K562 (cell line): ENCODE measurements around the gene ZKSCAN4. TPM values are rescaled to one million over a fixed set of nuclear protein-coding genes. Genes with fewer than 3 reads are reported as not detected.
A peak's percentile ranks its signal among the peaks of the same experiment; 100 is the strongest.

Source experiments
- AFF4 ChIP-seq: sonication (generic); formaldehyde crosslinking; IDR thresholded peaks from 2 replicates; pipeline ENCODE4 v1.8.0; 2023; ENCODE audit warnings: mild to moderate bottlenecking, missing genetic modification reagents
- CBFA2T3 ChIP-seq: fragments of 450-650 bp; IDR thresholded peaks from 2 replicates; pipeline ENCODE4 v1.6.1; 2017
- CHD2 ChIP-seq: IDR thresholded peaks from 2 replicates; pipeline ENCODE4 v1.6.1; 2011; ENCODE audit warnings: low read depth, low read length
- ESRRA ChIP-seq: fragments of 450-650 bp; IDR thresholded peaks from 2 replicates; pipeline ENCODE4 v1.6.1; 2014; ENCODE audit warnings: low read depth, mild to moderate bottlenecking, moderate library complexity, borderline replicate concordance
- KLF16 ChIP-seq: IDR thresholded peaks from 2 replicates; pipeline ENCODE4 v1.6.1; 2016; ENCODE audit warnings: antibody characterized with exemption
- NBN ChIP-seq: fragments of 450-650 bp; IDR thresholded peaks from 2 replicates; pipeline ENCODE4 v1.6.1; 2016; ENCODE audit warnings: low read depth, mild to moderate bottlenecking
- NR0B1 ChIP-seq: fragments of 450-650 bp; IDR thresholded peaks from one replicate; pipeline ENCODE4 v1.6.1; 2018; ENCODE audit warnings: mild to moderate bottlenecking, moderate library complexity; ENCODE audit not compliant: partially characterized antibody
- PCBP1 ChIP-seq: fragments of 200-400 bp; formaldehyde crosslinking; IDR thresholded peaks from 2 replicates; pipeline ENCODE4 v1.6.1; 2018; ENCODE audit warnings: mild to moderate bottlenecking, low read depth, low read length; ENCODE audit not compliant: poor library complexity, severe bottlenecking
- POLR2AphosphoS5 ChIP-seq: IDR thresholded peaks from 2 replicates; pipeline ENCODE4 v1.6.1; 2011; ENCODE audit warnings: mild to moderate bottlenecking, low read depth, low read length, moderate library complexity; ENCODE audit not compliant: control insufficient read depth, insufficient read depth
- REST ChIP-seq, 2 experiments: fragments of 450-650 bp; formaldehyde crosslinking in 1 of 2; IDR thresholded peaks; 2 replicates each; pipeline versions ENCODE4 v1.4.0 to v1.6.1; 2014 to 2020; ENCODE audit warnings: mild to moderate bottlenecking in 2 of 2, borderline replicate concordance in 1 of 2, low read depth in 1 of 2
- TBL1XR1 ChIP-seq, 2 experiments: IDR thresholded peaks; 2 replicates each; pipeline ENCODE4 v1.6.1; 2012; ENCODE audit warnings: improper control_type of control experiment in 2 of 2, low read length in 2 of 2, mild to moderate bottlenecking in 1 of 2
- U2AF2 ChIP-seq: fragments of 200-400 bp; formaldehyde crosslinking; optimal IDR thresholded peaks from 2 replicates; pipeline ENCODE3; 2017; ENCODE audit warnings: low read depth, mild to moderate bottlenecking, low read length
- ZNF165 ChIP-seq: fragments of 250-450 bp; sonication (Bioruptor Pico); IDR thresholded peaks from 2 replicates; pipeline ENCODE4 v1.4.0; 2020; ENCODE audit warnings: borderline replicate concordance
- polyA plus RNA-seq, 8 experiments: library from polyadenylated mRNA; depleted of rRNA in 4 of 8; stranded (reverse) in 5 of 8; unstranded in 3 of 8; fragments of >200 nt; fragmentation: Nextera tagmentation in 2 of 8; fragmentation: Illumina TruSeq in 1 of 8; extraction: Ambion mirVana in 2 of 8; extraction: Trizol in 1 of 8; gene quantifications; 2 replicates each; pipeline versions ENCODE4 v1.2.1 to v1.2.3, GENCODE V29; 2011 to 2014; ENCODE audit warnings: inconsistent platforms in 1 of 8, missing spikeins in 1 of 8
- total RNA-seq, 7 experiments: library from RNA; depleted of rRNA in 6 of 7; stranded (reverse); fragments of >200 nt in 6 of 7; fragmentation: Illumina TruSeq in 2 of 7; extraction: Trizol in 2 of 7; gene quantifications; 2 replicates each; pipeline versions ENCODE4 v1.2.1 to v1.2.3, GENCODE V29; 2011 to 2021; ENCODE audit warnings: low replicate concordance in 1 of 7

ZKSCAN4 gene
- total and polyA plus RNA-seq, 9 of the 15 experiments (the other 6 are each of a cell fraction or from before 2014, with no cell fraction given): 1.2 to 5.3 (median 4.7) TPM

- TF ChIP-seq REST (IDR thresholded peaks at IDR 0.05; ENCODE audit: borderline replicate concordance) (no peak; the same call in 1 of the 2 replicates), REST (CRISPR knock-in tag; IDR thresholded peaks at IDR 0.05; ENCODE audit: low read depth) (peak; percentile 79; the same call in 1 of the 2 replicates), CBFA2T3 (no peak; the same call in 1 of the 2 replicates), ESRRA (peak; percentile 33; the same call in 1 of the 2 replicates), POLR2AphosphoS5 (peak; percentile 78), ZNF165 (CRISPR knock-in tag) (peak; percentile 72; the same call in 1 of the 2 replicates), AFF4 (CRISPR knock-in tag) (peak; percentile 85), U2AF2 (no peak), KLF16 (no peak), TBL1XR1 (IDR thresholded peaks at IDR 0.05; ENCODE audit: low read length in 2 of 2) (no peak), CHD2 (no peak), PCBP1 (no peak), NR0B1 (no peak), NBN (peak; percentile 93)
Observed at GRCh38 chr6:28266962-28267694, 15.1 kb upstream of the ZKSCAN4 start, which contains the start of gene ZSCAN26 (continued).
